GM20000 (cell line): ENCODE results near the gene RUNDC3A.

Source experiments
- DNase-seq: peaks from one replicate; pipeline ENCODE4 v3.0.0; 2012; ENCODE audit warnings: low spot score
- CTCF ChIP-seq: IDR thresholded peaks from 2 replicates; pipeline ENCODE4 v1.5.1; 2012; ENCODE audit warnings: mild to moderate bottlenecking, control low read depth; ENCODE audit errors: extremely low read depth, missing control alignments

The RUNDC3A gene

DNA sequence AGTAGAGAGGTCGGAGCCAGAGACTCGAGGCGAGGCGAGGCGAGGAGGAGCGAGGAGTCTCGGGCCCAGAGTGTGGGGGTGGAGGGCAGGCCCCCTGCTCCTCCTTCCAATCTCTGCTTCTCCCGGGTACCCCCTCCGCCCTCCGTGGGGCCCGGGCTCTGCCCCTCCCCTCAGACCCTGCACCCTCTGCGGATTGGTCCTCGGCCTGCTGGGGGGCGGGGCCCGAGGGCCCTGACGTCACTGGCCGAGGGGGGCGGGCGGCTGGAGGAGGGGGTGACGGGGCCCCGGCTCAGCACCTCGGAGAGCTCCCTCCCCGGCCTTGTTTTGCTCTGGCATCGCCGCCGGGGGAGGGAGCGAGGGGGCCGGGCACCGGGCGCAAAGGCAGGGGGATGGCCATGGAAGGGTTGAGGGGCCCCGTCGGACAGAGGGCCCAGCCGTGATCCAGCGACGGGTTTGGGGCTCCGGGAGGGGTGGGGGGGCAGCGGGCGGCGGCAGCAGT lies at the start of gene RUNDC3A:
RUNDC3A (plus strand) TSS at position 282 of the 499 bp plus-strand sequence. CDS start 232 bp downstream, outside the sequence.
- peak; percentile 92 for DNase-seq
- no peak for TF ChIP-seq CTCF

GRCh38 chr17:44258811-44259351 lies 49.5 kb upstream of the RUNDC3A start:
- no peak for TF ChIP-seq CTCF
- DNase-seq, result no peak

DNA sequence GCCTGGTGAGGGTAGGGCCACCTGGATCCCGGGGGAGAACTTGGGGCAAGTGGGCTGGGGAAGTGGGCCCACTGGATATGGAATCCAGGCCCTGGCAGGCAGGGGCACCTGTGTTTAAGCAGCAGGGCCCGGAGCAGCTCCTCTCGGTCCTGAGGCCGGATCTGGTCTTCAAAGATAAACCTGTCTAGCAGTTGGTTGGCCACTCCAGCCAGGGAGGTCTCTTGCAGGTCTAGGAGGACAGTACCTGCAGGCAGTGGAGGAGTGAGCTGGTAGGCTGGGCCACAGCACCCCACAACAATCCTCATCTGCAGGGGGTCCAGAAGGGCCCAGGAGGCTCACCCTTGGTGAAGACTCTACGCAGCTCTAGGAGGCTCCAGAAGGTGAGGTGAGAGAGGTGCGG lies 48.1 kb upstream of the RUNDC3A start:
- no peak for TF ChIP-seq CTCF
- no peak for DNase-seq

DNA sequence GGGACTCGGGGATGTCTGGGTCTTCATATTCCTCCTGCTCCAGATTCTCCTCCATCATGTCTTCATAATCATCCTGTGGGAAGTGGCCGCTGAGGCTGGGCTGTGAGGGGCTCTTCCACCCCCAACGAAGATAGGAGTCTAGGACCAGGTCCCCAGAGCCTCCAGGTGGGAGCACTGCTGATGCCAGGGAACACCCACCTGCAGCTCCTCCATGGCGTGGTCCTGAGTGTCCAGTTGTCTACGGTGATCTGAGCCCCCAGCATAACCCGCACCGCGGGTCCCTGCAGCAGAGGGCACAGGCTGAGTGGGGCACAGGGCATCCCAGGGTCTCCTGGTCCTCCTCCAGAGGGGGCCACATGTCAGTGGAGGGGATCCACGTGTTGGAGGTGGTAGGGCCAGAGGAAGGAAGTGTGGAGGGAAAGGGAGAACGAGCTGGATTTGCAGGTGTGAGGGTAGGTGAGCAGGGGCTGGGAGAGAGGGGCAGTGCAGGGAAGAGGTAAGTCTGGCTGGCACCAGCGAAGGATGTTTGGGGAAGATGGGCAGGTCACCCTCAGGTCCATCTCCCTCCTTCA lies 45.7 kb upstream of the RUNDC3A start:
- TF ChIP-seq CTCF, result no peak
- no peak for DNase-seq

DNA sequence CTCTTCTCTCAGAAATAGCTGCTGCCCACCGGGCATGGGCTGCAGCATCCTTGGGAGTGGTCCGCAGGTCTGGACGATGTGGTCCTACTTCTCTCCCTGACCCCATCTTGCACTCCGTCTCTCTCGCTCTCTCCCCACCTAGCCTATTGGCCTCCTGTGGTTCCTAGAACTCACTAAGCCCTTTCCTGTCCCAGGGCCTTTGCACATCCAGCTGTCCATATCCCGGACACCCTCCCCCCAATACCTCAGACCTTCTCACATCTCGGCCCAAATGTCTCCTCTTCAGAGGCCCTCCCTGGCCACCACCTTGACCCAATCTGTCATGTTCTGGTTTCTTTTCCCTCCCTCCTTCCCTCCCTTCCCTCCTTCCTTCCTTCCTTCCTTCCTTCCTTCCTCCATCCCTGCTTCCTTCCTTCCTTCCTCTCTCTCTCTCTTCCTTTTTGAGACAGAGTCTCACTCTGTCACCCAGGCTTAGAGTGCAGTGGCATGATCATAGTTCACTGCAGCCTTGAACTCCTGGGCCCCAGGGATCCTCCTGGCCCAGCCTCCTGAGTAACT lies 45.0 kb upstream of the RUNDC3A start:
- DNase-seq, result no peak
- no peak for TF ChIP-seq CTCF

DNA sequence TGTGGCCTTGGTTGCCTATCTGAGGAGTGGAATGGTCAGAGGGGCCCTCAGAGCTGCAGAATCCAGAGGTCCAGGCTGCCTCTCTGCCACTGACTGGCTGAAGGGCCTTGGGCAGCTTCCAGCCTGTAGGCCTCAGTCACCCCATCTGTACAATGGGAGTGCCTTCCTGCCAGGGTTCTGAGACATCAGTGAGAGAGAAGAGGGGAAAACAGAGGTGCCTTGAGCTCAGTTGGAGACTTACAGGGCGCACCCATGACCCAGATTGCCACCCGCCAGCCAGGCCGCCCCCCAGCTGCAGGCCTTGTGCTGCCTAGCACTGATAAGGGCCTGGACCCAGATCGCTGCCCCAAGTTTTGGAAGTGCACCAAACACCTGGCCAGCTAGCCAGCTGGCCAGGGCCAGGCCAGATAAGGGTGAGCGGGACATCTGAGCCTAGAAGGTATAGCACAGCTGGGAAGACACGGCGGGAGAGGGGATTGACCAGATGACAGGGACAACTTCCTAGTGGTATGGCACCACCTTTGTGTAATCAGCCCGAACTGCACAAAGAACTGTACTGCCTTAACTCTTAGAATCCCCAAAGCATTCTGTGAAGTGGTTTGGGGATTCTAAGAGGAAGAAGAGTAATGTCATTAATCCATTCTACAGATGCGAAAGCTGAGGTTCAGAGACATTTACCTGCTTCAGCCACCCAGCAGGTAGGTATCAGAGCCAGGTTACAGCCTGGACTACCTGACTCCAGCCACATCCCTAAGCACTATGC lies 41.8 kb upstream of the RUNDC3A start:
- TF ChIP-seq CTCF, result no peak
- no peak for DNase-seq

DNA sequence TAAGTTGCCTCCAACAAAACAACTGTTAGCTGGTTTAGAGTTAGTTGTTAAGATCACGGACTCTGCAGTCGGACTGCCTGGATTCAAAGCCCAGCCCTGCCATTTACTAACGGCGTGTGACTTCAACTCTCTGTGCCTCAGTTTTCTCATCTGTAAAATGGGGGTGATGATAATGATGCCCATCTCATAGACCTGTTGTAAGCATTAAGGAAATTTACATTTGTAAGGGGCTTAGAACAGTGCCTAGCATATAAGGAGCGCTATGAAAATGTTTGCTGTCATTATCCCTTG lies 41.3 kb upstream of the RUNDC3A start:
- TF ChIP-seq CTCF, result no peak
- DNase-seq, result no peak
